Cardiac fibroblast (primary cell): ENCODE data around the gene PARD6B.
"Not testable (repeated sequence)": the region's sequence is repeated elsewhere in the genome, so short reads cannot be mapped to it uniquely, and the experiment has no call there.

Source experiments
- DNase-seq, 2 donors: peaks; one replicate each; pipeline versions ENCODE4 v3.0.0 to v3.0.0-alpha.2; 2010; ENCODE audit warnings: low read depth in 2 of 2
- H3K4me3 ChIP-seq, 2 donors: replicated peaks in 1 of 2; 1 replicate in 1 of 2; 2 replicates in 1 of 2; pipeline ENCODE4 v1.5.1; 2011; ENCODE audit warnings: low read depth in 2 of 2, low read length in 2 of 2, mild to moderate bottlenecking in 2 of 2, moderate library complexity in 1 of 2
- CTCF ChIP-seq: IDR thresholded peaks from one replicate; pipeline ENCODE4 v1.5.1; 2011; ENCODE audit warnings: low read depth, mild to moderate bottlenecking, low read length, inconsistent platforms

Gene PARD6B

GRCh38 chr20:50799176-50799889, 68.0 kb downstream of the PARD6B start:
- no peak overlapping the region for H3K4me3 ChIP-seq
- no peak for DNase-seq
- no peak for TF ChIP-seq CTCF

GRCh38 chr20:50799890-50800550, 68.6 kb downstream of the PARD6B start:
- DNase-seq, result no peak
- no peak overlapping the region for H3K4me3 ChIP-seq
- no peak for TF ChIP-seq CTCF

DNA sequence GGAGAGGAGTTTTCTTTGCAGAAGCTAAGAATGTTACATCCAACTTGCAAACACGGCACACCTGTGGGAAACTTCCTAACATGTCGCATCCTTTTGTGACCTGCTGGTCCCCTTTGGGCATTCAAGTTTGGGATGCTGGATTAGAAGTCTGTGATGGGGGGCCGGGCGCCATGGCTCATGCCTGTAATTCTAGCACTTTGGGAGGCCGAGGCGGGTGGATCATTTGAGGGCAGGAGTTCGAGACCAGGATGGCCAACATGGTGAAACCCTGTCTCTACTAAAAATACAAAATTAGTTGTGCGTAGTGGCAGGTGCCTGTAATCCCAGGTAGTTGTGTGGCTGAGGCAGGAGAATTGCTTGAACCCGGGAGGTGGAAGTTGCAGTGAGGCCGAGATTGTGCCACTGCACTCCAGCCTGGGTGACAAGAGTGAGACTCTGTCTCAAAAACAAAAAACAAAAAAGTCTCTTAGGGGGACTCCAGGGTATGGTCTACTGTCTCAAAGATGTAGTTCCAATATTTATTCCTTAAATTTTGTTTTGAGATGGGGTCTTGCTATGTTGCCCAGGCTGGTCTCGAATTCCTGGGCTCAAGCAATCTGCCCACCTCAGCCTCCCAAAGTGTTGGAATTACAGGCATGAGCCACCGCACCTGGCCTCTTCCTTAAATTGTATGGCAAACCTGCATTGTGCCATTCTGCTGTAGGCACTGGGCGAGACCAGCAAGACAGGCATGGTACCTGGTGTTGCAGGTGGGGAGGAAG, 69.8 kb downstream of the PARD6B start:
- not testable (repeated sequence) for H3K4me3 ChIP-seq, DNase-seq

DNA sequence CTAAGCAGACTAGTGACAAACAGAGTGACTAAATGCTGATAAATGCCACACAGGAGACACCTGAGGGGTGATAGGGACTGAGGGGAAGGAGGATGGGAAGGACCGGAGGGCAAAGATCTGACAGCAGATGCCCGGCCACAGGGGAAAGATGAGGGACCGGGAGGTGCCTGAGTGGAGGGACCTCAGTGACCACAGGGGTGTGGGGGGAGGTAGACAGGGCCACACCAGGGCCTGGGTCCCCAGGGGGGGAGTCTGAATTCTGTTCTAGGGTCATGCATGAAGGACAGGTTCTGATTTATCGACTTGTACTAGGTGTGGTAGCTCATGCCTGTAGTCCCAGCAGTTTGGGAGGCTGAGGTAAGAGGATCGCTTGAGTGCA, 70.4 kb downstream of the PARD6B start:
- H3K4me3 ChIP-seq, result no peak overlapping the region
- DNase-seq, result no peak
- no peak for TF ChIP-seq CTCF

GRCh38 chr20:50802289-50802688, 70.9 kb downstream of the PARD6B start:
- H3K4me3 ChIP-seq, result no peak overlapping the region
- no peak for DNase-seq
- no peak for TF ChIP-seq CTCF

DNA sequence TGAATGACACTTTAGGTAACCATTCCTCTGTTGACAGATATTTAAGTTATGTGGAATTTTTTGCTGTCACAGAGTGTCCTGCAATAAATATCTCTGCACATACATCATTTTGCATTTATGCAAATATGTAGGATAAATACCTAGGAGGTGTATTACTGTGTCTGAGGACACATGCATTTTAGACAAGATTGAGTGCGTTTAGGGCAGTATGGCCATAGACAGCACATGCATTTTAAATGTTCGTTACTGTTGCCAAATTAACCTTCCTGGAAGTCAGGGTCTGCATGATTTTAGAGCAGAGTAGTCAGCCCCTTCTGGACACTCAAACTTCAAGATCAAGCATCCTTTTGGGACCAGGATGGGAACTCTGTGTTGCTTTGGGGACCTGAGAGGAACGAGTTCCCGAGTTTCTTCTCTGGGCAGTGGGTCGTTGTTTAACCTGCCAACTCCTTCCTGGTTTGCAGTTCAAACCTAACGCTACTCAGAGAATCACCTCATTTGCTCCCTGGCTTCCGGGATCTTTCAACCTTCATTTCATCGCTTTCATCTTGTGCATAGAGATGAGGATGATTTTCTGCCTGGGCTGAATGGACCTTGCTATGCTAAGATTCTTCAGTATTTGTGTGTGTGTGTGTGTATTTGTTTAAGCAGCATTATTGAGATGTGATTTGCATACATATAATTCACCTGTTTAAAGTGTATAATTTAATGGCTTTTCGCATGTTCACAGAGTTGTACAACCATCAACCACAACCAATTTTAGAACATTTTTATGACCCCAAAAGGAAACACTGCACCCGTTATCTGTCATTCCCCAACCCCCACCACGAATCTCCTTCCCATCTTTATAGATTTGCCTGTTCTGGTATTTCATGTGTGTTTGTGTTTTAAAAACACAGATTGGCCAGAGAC, 73.3 kb downstream of the PARD6B start:
- no peak overlapping the region for H3K4me3 ChIP-seq
- no peak for TF ChIP-seq CTCF
- no peak for DNase-seq
